ENCODE data around the gene ADH4. TPM values are rescaled to one million over a fixed set of nuclear protein-coding genes. Genes with fewer than 3 reads are reported as not detected.

Gene ADH4
- total RNA-seq, 1 experiment from 2014 or later: 0.25 TPM

DNA sequence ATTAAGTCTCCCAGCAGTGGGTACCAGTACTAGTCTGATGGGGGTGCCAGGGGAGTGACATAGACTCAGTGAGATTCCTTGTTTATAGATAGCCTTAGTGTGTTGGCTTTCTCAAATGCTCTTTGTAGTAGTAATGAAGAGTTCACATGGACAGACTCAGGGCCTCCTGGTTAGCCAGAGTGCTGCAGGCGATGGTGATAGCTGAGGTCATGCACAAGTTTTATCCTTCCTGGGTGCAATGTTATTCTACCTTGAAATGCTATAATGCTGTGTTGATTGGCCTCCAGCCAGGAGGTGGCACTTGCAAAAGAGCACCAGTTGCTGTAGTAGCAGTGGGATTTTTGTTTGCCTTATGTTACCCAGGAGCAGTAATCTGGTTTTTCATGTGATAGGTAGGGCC is 35.5 kb upstream of the ADH4 start (continued):
- no peak for TF ChIP-seq POLR2A (IDR thresholded peaks at IDR 0.05; ENCODE audit: borderline replicate concordance, extremely low read depth, insufficient read depth, insufficient read length)

GRCh38 chr4:99179178-99179577 is 35.1 kb upstream of the ADH4 start:
- ATAC-seq: no peak
- Histone ChIP-seq H3K4me3 (replicated peaks in 1 of 2; ENCODE audit: low read depth in 1 of 2, low read length in 2 of 2) (no peak overlapping the region), H3K27me3 (ENCODE audit: insufficient read depth, low read length) (no peaks in the 10 kb centered on the region), H2AFZ (ENCODE audit: low read depth, low read length, poor library complexity, severe bottlenecking) (no peak overlapping the region), H3K9me3 (ENCODE audit: control insufficient read depth in 1 of 2, insufficient read depth in 1 of 2, low read depth in 1 of 2, low read length in 2 of 2) (no peaks in the 10 kb centered on the region), H3K27ac (ENCODE audit: low read depth, low read length) (no peak overlapping the region), H3K4me1 (ENCODE audit: control insufficient read depth in 1 of 2, insufficient read depth in 2 of 2, low read length in 2 of 2) (no peaks in the 10 kb centered on the region), H4K20me1 (ENCODE audit: insufficient read depth) (no peaks in the 10 kb centered on the region), H3K9me2 (ENCODE audit: insufficient read depth) (no peaks in the 10 kb centered on the region), H3K9ac (ENCODE audit: low read length) (no peak overlapping the region), H3K4me2 (ENCODE audit: low read length) (no peak overlapping the region), H3K79me2 (ENCODE audit: insufficient read depth, low read length) (no peaks in the 10 kb centered on the region), H3K36me3 (ENCODE audit: control insufficient read depth in 1 of 2, insufficient read depth in 2 of 2, low read length in 2 of 2) (no peaks in the 10 kb centered on the region)
- no peak for DNase-seq (ENCODE audit: low read depth, low spot score)
- intact Hi-C loops (cut with micrococcal nuclease): no loop called here
- BruUV-seq (replicated peaks): no TSS peak
- POLR2A ChIA-PET: no interaction called here
- RAD21 ChIA-PET (ENCODE audit: low non-redundant PET in 1 of 2, low total read pairs in 2 of 2, uncharacterized antibody in 2 of 2, unreplicated experiment in 2 of 2): no interaction called here
- TF ChIP-seq YY1 (IDR thresholded peaks at IDR 0.05; ENCODE audit: extremely low read depth, insufficient replicate concordance, low read depth, low read length): no peak
- TF ChIP-seq POLR2A (IDR thresholded peaks at IDR 0.05; ENCODE audit: borderline replicate concordance, extremely low read depth, insufficient read depth, insufficient read length): no peak
- TF ChIP-seq SRF (IDR thresholded peaks at IDR 0.05; ENCODE audit: low read depth): no peak
- TF ChIP-seq FOSL1 (IDR thresholded peaks at IDR 0.05; ENCODE audit: low read depth): no peak
- TF ChIP-seq, protein P1, sequence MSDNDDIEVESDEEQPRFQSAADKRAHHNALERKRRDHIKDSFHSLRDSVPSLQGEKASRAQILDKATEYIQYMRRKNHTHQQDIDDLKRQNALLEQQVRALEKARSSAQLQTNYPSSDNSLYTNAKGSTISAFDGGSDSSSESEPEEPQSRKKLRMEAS (IDR thresholded peaks at IDR 0.05): no peak
- TF ChIP-seq EZH2phosphoT487 (IDR thresholded peaks at IDR 0.05; ENCODE audit: borderline replicate concordance): no peak
- no peak for TF ChIP-seq ELF1 (IDR thresholded peaks at IDR 0.05; ENCODE audit: borderline replicate concordance, low read depth)
- no peak for TF ChIP-seq EZH2 (IDR thresholded peaks at IDR 0.05)
- no peak for TF ChIP-seq SP1 (IDR thresholded peaks at IDR 0.05; ENCODE audit: low read depth)
- no peak for TF ChIP-seq TCF7L2 (IDR thresholded peaks at IDR 0.05; ENCODE audit: borderline replicate concordance, extremely low read depth, insufficient read depth, insufficient read length)
- TF ChIP-seq, protein P2, sequence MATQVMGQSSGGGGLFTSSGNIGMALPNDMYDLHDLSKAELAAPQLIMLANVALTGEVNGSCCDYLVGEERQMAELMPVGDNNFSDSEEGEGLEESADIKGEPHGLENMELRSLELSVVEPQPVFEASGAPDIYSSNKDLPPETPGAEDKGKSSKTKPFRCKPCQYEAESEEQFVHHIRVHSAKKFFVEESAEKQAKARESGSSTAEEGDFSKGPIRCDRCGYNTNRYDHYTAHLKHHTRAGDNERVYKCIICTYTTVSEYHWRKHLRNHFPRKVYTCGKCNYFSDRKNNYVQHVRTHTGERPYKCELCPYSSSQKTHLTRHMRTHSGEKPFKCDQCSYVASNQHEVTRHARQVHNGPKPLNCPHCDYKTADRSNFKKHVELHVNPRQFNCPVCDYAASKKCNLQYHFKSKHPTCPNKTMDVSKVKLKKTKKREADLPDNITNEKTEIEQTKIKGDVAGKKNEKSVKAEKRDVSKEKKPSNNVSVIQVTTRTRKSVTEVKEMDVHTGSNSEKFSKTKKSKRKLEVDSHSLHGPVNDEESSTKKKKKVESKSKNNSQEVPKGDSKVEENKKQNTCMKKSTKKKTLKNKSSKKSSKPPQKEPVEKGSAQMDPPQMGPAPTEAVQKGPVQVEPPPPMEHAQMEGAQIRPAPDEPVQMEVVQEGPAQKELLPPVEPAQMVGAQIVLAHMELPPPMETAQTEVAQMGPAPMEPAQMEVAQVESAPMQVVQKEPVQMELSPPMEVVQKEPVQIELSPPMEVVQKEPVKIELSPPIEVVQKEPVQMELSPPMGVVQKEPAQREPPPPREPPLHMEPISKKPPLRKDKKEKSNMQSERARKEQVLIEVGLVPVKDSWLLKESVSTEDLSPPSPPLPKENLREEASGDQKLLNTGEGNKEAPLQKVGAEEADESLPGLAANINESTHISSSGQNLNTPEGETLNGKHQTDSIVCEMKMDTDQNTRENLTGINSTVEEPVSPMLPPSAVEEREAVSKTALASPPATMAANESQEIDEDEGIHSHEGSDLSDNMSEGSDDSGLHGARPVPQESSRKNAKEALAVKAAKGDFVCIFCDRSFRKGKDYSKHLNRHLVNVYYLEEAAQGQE (IDR thresholded peaks at IDR 0.05; ENCODE audit: low read depth): no peak
- TF ChIP-seq ZNF274 (IDR thresholded peaks at IDR 0.05; ENCODE audit: low read depth, low read length): no peak
- CTCF ChIA-PET: no interaction called here
